GM18870 (cell line): ENCODE data around the gene DSG3.
"Not testable (repeated sequence)": the region's sequence is repeated elsewhere in the genome, so short reads cannot be mapped to it uniquely, and the experiment has no call there.

Experiments used
- ATAC-seq: cut with Tn5 transposase; IDR thresholded peaks from one replicate; pipeline ENCODE4 v1.9.1; 2021; ENCODE audit warnings: moderate library complexity; ENCODE audit not compliant: unreplicated experiment

DSG3 gene

DNA sequence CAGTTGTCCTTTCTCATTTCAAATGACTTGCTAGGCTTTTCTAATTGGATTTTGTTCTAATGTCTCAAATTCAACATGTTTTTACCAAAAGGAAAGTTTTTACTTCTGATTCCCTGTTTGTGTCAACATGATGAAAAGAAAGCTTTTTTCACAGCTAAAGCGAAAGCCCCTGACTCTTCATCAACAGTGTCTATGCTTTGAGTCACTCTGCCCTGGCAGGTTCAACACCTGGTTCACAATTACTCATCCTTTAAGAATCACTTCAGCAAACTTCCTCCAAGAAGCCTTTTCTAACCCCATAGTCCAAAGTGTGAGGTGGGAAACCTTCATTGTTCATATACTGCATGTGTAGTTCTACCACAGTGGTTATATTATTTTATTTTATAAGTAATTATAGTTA lies 42.8 kb downstream of the DSG3 start:
- peak; percentile 90 for ATAC-seq

DNA sequence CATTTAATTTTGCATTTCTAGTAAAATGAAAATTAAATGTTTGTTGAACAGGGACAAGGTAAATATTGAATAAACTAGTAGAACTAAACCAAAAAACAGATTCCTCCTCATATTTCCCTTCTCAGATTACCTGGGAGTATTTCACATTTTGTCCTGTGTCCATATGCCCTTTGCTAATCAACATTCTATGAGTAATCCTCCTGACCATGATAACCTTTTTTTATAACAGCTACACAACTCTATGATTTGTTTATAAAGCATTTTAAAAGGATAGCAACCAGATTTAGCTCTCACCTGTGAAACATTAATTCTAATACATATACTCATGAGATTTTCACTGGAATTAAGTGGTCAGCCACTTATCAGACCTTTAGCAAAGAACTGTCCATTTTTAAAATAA lies 43.3 kb downstream of the DSG3 start:
- ATAC-seq: no peak

DNA sequence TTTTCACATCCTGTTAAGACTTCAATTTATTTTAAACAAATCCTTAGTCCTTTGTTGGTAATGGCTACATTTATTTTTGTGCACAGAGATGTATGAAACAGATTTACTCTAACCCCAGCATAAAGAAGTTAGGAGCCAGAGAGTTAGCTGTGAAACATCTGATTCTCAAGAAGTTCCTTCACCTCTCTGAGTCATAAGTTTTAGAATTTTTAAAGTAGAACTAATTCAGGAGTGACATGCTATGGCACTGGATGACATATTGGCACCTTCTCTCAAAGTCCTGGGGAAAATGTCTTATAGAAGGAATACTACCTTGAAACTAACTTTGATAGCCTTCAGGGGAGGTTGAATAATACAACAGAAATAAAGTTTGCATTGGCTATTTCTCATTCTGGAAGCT lies 44.0 kb downstream of the DSG3 start:
- no peak for ATAC-seq

DNA sequence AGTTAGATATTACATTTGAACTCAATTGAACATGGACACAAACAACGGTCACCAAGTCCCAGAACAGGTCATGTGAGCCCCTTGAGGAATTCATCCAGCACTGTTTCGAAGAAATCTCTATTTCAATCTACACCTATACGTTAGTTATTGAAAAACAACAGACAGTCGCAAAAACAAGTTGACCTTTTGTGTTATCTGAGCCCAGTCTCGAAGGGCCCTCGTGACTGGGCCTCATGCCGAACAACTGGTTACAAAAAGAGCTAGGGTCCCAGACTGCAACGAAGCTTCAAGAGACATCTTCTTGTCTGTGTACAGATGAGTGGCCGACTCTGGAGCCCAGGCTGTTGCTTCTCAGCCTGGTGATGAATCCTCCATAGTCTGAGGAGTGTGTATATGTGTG lies 45.1 kb downstream of the DSG3 start:
- ATAC-seq: no peak

DNA sequence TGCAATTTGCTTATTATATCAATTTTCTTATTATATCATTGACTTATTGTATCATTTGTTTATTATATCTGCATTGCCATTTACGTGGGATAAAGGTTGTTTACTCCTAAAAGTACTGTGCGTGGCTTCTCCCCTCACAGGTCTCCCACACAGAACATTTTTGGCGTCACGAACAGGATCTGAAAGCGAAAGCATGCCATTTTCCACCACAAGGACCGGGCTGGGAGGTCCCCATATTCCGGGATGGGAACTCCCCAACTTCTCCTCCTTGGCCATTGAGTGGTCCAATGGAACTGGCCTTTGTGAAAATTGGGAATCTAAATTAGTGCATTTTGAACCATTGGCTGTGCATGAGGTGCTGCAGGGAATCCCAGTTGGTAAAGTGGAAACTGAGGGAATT lies 45.6 kb downstream of the DSG3 start:
- no peak for ATAC-seq

DNA sequence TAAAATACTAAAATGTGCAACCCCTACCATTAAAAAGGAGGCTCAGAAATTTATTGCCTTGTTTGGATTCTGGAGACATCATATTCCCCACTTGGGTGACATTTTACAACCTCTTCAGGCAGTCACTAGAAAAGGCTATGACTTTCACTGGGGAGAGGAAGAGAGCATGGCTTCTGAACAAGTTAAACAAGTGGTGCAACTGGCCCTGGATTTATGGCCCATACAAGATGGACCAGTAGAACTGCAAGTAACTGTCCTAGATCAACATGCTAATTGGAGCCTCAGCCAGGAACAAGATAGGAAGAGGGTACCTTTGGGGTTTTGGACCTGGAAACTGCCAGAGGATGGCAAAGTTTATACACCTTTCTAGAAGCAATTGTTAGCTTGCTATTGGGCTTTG lies 46.4 kb downstream of the DSG3 start:
- ATAC-seq: no peak

DNA sequence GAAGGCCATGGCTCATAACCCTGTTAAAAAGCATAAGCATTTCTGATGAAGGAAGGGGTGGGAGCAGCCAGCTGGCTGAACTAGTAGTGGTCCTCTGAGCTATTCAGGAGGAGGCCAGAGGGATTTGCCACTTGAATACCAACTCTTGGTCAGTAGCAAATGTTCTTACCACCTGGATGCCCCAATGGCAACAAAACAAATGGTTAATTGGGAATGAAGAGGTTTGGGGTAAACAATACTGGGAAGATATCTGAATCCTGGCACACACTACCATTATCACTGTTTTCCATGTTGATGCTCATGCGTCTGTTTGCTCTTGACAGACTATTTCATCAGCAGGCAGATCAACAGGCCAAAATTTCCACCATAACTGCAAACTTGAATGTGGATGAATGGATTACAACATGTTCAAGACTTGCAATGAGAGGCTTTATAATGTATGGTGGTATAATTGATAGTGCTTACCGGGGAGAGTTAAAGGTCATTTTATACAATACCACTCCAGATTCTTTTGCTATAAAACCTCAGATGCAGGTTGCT lies 47.2 kb downstream of the DSG3 start:
- ATAC-seq: not testable (repeated sequence)

DNA sequence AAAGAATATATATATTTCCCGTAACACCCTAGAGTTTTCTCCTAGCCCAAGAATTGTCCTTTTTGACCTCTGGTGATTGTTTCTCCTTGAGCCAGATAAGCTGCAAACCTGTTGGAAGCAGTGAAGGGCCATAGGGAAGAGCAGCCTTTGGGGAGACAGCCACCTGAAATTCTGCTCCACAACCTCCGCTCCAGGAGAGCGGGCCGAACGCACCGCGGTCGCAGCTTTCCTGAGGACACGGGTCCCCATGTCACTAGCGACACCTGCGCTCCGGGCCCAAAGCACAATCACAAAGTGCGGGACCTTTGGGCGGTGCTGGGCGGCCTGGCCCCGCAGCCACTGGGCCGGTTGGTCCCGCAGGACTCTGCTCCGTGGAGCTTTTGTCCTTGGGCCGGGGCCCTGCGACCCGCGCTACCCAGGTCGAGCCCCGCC lies 49.9 kb downstream of the DSG3 start:
- peak; percentile 4 for ATAC-seq

DNA sequence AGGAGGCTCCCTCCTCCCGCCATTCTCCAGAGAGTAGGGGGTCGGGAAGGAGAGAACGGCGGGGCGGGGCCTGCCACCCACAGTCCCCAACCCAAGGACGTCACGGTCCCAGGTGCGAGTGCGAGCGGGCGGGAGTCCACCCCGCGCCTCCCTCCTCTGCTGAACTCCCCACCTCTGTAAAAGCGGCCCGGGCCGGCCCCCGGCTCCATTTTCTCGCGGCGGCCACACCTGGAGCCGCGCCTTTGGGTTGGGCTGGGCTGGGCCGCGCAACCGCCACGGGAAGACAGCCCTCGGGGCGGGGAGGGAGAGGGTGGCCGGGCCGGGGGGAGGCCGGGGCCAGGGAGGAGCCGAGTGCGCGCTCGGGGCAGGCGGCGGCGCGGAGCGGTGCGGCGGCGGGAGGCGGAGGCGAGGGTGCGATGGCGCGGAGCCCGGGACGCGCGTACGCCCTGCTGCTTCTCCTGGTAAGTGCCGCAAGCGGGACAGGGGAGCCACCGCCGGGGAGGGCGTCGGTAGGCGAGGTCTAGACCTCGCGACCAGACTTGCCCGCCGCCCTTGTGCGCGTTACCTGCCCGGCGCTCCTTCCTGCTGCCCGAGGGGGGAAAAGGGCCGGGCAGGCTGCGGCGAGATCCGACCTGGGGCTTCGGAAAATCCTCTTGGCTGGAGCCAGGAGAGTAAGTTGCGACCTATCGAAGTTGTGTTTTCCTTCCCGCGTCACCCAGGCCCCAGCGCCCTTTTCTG lies 50.5 kb downstream of the DSG3 start, which contains the start of gene DSG2:
Gene DSG2 (plus strand): TSS at position 342 of the 738 bp plus-strand sequence. CDS start 75 bp downstream, at position 417.
- ATAC-seq: peak; percentile 20

DNA sequence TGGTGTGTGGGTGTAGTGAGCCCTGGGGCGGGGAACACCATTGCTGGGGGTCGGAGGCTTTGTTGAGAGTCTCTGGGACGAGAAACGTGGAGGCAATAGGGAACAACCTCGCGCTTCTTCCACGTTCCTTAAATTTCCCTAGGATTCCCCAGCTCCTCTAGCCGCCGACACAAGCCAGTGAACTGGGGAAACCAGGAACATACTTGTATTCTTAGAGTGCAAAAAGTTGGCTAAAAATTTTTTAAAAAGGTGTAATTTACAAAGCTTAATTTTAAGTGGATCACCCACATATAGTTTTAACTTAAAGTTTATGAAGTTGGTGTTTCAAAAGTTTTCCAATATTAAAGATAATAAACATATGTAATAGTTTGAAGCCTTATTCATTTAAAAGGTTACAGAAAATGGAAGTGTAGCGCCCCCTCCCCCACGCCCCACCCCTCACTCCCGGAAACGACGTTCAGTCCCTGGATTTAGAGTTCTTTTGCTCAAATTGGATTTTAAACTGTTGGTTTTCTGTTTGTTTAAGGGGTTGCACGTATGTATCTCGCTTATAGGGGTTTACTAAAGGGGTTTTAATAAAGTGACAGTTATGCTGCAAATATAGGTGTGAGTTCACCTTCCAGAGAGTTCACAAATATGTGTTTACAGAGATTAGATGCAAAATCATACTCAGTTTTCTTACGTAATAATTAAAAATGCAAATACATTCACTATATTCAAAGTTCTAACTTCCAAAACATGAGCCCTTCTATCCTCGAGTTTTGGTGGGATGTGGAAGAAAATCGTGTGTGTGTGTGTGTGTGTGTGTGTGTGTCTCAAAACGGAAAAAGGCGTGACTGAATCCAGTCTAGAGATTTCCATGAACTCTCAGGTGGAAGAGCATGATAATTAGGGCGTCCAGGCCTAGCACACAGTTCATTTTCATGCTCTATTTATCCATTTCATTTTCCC lies 51.3 kb downstream of the DSG3 start:
- ATAC-seq: no peak

DNA sequence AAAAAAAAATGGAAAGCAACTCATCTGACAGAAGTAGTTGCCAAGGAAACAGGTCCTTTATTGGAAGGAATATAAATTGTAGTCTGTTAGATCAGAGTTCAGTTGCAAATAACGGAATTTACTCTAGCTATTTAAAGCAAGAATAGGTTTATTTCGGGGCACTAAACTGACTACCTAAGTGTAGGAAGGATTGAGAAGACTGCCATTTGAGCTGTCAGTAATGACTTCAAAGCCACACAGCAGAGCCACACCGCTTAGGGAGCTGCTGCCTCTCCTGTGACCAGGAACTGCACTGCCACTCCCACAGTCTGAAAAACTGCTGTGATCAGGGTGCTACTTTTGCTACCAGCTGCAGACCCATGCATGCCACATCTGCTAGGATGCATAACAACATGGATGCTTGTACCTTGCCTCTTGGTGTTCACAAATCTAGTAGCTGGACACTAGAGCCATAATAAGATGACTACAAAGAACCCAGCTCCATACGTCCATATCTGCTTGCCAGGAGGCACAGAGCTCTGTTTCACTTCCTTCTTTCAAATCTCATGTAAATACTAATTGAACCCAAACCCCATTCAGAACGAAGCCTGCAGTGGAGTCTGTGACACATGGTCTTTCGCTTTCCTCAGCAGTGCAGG lies 52.6 kb downstream of the DSG3 start:
- peak; percentile 96 for ATAC-seq

DNA sequence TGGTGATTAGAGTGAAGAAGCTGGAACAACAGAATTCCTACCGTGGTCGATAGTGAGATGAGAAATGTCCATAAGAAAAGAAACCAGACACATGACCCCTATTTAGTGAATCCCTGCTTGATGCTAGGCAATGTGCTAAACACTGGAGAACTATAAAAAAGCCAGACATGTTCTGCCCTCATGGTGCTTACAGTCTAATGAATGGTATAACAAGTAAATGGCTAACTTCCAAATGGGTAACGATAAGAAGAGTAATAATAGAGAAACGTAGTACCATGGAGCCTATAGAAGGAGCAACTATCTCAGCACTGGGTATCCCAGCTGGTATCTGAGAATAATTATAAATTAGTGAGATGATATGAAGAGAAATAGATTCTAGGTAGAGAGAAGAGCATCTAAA lies 55.5 kb downstream of the DSG3 start:
- ATAC-seq: no peak

DNA sequence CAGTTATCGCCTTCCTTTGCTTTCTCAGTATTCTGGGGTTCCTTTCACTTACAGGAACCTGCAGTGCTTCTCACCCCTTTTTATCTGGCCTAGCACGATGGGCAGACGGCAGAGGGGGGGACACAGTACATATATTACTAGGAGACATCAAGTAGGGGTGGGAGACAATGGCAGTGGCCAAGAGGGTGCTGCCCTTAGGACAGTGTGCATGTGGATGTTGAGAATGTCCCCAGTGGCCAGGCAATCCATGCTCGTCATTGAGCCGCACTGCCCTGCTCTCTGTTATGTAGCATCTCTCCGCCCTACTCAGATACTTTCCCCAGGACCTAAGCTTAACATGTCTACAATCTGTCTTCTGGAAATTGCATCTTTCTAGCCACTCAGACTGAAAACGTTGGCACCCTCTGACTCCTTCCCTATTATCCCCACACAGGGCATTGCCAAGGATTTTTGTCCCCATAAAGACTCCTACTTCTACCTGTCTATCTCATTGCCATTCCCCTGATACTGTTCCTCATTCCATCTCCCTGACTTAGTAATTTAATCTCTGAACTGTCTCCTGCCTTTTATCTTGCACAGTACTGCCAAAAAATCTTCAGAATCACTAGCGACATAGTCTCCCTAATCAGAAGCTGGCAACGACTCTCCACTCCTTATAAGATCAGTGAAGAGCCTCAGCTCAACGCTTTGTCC lies 57.1 kb downstream of the DSG3 start:
- no peak for ATAC-seq

DNA sequence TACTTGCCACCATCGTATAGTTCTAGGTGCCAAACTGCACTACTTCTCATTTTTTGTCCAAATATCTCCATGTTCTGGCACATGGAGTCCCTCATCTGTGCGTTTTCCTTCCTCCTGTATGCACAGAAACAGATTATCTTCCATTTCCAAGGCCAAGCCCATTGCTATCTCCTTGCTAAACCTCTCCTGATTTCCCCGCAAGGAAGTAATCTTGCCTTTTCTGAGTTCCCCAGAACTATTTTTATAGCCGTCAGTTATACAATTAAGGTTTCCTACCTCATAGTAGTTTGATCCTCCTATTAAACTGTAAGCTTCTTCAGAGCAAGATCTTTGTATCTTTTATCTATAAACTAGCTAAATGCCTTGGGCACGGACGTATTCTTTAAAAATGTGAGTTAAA lies 57.6 kb downstream of the DSG3 start:
- no peak for ATAC-seq

DNA sequence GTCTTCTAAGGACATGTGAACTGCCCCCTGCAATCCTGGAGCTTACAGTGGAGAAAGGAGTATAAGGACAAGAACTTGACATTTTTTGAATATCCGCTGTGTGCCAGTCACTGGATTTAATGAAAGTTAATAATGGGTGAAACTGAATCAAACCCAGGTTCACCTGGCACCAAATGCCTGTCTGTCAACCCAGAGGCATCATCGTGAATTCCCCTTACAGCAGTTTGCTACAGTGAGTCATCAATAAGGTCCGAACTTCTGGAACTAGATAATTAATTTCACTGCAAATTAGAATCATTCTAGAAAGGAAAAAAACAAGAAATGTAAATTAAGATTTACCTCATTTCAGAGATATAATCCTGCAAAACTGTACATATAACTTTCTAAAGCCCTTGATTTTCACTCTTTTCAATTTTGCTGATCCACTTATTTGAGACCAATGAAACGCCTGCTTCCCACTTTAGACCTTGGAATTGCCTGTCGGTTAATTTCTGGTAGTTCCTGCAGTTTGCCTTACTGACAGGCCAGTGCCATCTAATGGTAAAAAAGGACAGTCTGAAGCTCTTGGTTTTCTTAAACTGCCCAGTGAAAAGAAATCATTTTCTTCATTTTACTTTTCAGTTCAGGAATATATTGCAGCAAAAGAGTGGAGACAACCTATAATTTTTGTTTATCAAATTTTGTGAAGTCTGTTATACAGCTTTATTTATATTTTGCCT lies 58.6 kb downstream of the DSG3 start:
- no peak for ATAC-seq

DNA sequence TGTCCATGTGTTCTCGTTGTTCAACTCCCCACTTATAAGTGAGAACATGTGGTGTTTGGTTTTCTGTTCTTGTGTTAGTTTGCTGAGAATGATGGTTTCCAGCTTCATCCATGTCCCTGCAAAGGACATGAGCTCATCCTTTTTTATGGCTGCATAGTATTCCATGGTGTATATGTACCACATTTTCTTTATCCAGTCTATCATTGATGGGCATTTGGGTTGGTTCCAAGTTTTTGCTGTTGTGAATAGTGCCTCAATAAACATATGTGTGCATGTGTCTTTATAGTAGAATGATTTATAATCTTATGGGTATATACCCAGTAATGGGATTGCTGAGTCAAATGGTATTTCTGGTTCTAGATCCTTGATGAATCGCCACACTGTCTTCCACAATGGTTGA lies 59.6 kb downstream of the DSG3 start:
- ATAC-seq: not testable (repeated sequence)

DNA sequence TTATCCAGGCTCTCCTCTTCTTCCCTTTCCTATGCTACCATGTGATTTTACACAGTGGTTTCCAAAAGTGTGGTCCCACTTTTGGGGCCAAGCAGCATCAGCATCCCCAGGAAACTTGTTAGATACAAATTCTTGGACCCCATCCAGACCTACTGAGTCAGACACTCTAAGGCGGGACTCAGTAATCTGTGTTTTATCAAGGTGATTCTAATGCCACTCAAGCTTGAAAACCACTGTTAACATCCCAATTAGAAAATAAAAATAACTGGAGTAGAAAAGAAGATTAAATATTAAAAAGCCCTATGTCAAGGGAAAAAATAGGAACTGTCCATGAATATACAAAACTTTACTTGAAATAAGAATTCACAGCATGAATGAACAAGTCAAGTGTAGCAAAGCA lies 61.2 kb downstream of the DSG3 start:
- no peak for ATAC-seq

DNA sequence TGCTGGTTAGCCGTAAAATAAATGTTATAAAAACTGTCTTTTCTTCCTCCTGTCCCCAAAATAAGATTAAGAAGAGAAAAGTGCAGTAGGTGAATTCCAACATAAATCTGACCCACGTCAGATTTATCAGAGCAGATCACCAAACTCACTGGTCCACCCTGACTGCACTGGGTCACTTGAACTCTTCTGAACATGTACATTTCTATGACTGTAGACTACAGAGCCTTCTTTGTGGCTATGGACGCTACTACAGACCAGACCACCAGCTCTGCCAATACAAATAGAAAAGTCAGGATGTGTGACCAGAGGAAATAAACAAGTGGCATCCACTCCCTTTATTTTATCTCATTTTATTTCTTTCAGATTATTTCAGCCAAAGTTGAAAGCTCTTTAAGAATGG lies 62.0 kb downstream of the DSG3 start:
- no peak for ATAC-seq

DNA sequence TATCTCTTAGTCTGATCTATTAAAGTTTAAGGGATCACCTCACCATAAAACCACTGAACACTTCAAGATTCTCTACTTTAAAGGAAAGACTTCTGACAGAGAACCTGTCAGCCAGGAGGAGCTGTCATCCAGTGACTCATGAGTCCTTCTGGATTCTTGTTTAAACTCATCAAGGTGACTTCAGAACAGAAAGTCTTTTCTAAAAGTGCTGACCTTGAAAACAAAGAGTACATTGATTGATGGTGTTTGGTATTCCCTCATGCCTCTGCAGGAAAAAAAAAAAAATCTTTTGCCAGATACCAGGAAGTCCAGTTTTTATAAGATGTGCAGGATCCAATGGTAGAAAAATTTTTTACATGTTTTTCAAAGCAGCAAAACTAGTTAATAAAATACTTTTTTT lies 62.8 kb downstream of the DSG3 start:
- no peak for ATAC-seq

DNA sequence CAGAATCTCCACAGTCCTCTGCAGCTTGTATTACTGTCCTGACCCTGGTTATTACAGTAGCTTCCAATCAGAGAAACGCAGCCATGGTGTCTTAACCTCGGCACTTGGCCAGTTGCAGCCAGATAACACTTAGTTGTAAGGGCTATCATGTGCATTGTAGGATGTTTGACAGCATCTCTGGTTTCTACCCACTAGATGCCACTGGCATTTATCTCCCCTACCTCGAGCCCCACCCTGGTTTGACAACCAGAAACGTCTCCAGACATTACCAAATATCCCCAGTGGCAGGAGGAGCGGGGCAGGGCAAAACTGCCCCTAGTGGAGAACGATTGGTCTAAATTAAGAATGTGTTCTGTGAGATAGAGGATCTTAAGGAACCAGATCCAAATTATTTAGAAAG lies 63.6 kb downstream of the DSG3 start:
- ATAC-seq: no peak
